HEK293 (cell line): ENCODE results near the gene ALLC.

Experiments
- CTCF ChIP-seq: fragments of 450-650 bp; formaldehyde crosslinking; IDR thresholded peaks from 2 replicates; pipeline ENCODE4 v1.5.1; 2016; ENCODE audit warnings: missing biosample characterization, missing genetic modification characterization
- YY1 ChIP-seq: fragments of 450-650 bp; formaldehyde crosslinking; IDR thresholded peaks from 2 replicates; pipeline ENCODE4 v1.5.1; 2018; ENCODE audit warnings: missing biosample characterization, missing genetic modification characterization
- ZFP69B ChIP-seq: fragments of 450-650 bp; formaldehyde crosslinking; IDR thresholded peaks from 2 replicates; pipeline ENCODE4 v1.5.1; 2016; ENCODE audit warnings: missing biosample characterization, missing genetic modification characterization
- ZNF146 ChIP-seq: fragments of 450-650 bp; formaldehyde crosslinking; IDR thresholded peaks from 2 replicates; pipeline ENCODE4 v1.5.1; 2016; ENCODE audit warnings: missing biosample characterization, missing genetic modification characterization
- ZNF341 ChIP-seq: fragments of 450-650 bp; formaldehyde crosslinking; IDR thresholded peaks from 2 replicates; pipeline ENCODE4; 2016; ENCODE audit warnings: low read depth, missing biosample characterization, missing genetic modification characterization
- ZNF623 ChIP-seq: fragments of 450-650 bp; formaldehyde crosslinking; IDR thresholded peaks from 2 replicates; pipeline ENCODE4 v1.5.1; 2016; ENCODE audit warnings: missing biosample characterization, missing genetic modification characterization
- ZNF670 ChIP-seq: fragments of 450-650 bp; formaldehyde crosslinking; IDR thresholded peaks from 2 replicates; pipeline ENCODE4 v1.5.1; 2016; ENCODE audit warnings: missing biosample characterization, missing genetic modification characterization, low read depth
- ZNF768 ChIP-seq: fragments of 450-650 bp; formaldehyde crosslinking; IDR thresholded peaks from 2 replicates; pipeline ENCODE4 v1.5.1; 2018; ENCODE audit warnings: missing biosample characterization, mild to moderate bottlenecking, missing genetic modification characterization

GRCh38 chr2:3659447-3660432, 1.7 kb downstream of the ALLC start:
- TF ChIP-seq ZFP69B (tag by site-specific recombination), result no peak
- TF ChIP-seq ZNF768 (tag by site-specific recombination), result no peak
- TF ChIP-seq CTCF (tag by site-specific recombination), result no peak
- TF ChIP-seq ZNF341 (tag by site-specific recombination), result no peak
- no peak for TF ChIP-seq ZNF670 (tag by site-specific recombination)
- TF ChIP-seq YY1 (tag by site-specific recombination), result no peak
- no peak for TF ChIP-seq ZNF146 (tag by site-specific recombination)
- TF ChIP-seq ZNF623 (tag by site-specific recombination), result no peak
